ENCODE measurements around the gene BCAR3. TPM values are rescaled to one million over a fixed set of nuclear protein-coding genes. Genes with fewer than 3 reads are reported as not detected.

Gene BCAR3
- 10 to 100 TPM; 26.3 to 48.8 (median 31.9) TPM for total RNA-seq

GRCh38 chr1:93681101-93681988, at the start of gene BCAR3:
BCAR3 (minus strand) TSS chr1:93681837; CDS start chr1:93674930, 6,907 bp downstream.
- peaks cover 20 to 39% (median 32%) of the 10 kb centered on the region in 4 donors for H3K4me1 ChIP-seq
- H3K27me3 ChIP-seq: no peaks in the 10 kb centered on the region
- no peaks in the 10 kb centered on the region for H3K9me3 ChIP-seq
- peak within 1 kb of the TSS; percentile 65 to 88 (median 82) for H3K4me3 ChIP-seq
- DNase-seq (peak; percentile 72 to 95), ATAC-seq (ENCODE audit: low FRiP score in 2 of 2) (peak; percentile 76 to 91)
- peak within 1 kb of the TSS; percentile 90 to 98 (median 92) for H3K27ac ChIP-seq
- WGBS, 2 donors: 2 to 3% methylated on average over 14 to 28 of the region's 105 CpGs
- no peak for TF ChIP-seq EP300 (IDR thresholded peaks at IDR 0.05)
- peak in 1 of 2 donors; percentile 80 for TF ChIP-seq POLR2AphosphoS5 (IDR thresholded peaks at IDR 0.05)
- TF ChIP-seq POLR2A (IDR thresholded peaks at IDR 0.05): peak in 3 of 4 donors; percentile 59 to 82 (median 65)
- peak; percentile 13 to 68 (median 40) for TF ChIP-seq CTCF (IDR thresholded peaks at IDR 0.05)
- no peaks in the 10 kb centered on the region for H3K36me3 ChIP-seq

DNA sequence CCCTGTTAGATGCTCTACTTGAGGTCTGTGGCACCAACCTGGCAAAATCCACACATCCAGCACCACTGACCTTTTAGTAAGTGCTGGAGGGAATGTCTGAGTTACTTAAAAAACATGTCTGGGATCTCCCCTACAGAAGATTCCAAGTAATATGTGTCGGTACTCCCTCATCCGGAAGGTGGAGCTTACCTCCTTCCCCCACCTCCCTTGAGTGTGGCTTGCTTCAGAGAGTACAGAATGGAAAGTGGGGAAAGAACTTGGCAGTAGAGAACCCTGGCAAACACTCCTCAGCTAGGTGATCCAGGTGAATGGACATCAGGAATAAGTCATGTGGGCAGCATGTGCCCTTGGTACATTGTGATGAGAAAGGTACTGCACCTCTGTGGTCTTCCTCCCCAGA, 49.0 kb upstream of the BCAR3 start:
- no peaks in the 10 kb centered on the region for H3K36me3 ChIP-seq
- TF ChIP-seq CTCF (IDR thresholded peaks at IDR 0.05): no peak
- H3K4me3 ChIP-seq: no peak overlapping the region
- ATAC-seq (ENCODE audit: low FRiP score in 2 of 2) (no peak), DNase-seq (peak in 1 of 2 donors; percentile 48)
- H3K27ac ChIP-seq: no peak overlapping the region
- 64 to 66% methylated on average over 2 of the region's 2 CpGs for WGBS, 2 donors
- no peaks in the 10 kb centered on the region for H3K27me3 ChIP-seq
- H3K9me3 ChIP-seq: no peaks in the 10 kb centered on the region
- H3K4me1 ChIP-seq: peaks cover 0 to 9% (median 0%) of the 10 kb centered on the region in 4 donors

DNA sequence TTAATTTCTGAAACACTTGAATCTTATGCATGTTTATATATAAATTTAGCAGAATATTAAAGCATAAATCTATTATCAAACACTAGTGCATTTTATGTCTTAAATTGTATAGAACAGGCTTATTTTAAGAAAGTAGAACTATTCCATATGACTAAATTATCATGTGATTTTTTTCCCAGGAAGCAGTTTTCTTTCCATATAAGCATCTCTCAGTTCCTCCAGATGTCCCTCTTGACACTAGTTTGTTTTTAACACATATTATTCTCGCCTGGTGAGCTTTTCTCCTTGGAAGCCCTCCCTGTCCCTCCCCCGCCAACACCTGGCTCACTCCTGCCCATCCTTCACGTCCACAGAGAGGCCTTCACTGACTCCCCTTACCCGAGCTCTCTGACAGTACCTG, 48.3 kb upstream of the BCAR3 start:
- H3K9me3 ChIP-seq: no peaks in the 10 kb centered on the region
- H3K36me3 ChIP-seq: no peaks in the 10 kb centered on the region
- H3K4me3 ChIP-seq: no peak overlapping the region
- no peaks in the 10 kb centered on the region for H3K27me3 ChIP-seq
- H3K4me1 ChIP-seq: peaks cover 0 to 9% (median 0%) of the 10 kb centered on the region in 4 donors
- no peak for ATAC-seq (ENCODE audit: low FRiP score in 2 of 2)
- no peak overlapping the region for H3K27ac ChIP-seq
- 88 to 89% methylated on average over 4 of the region's 4 CpGs for WGBS, 2 donors
- no peak for DNase-seq
- TF ChIP-seq POLR2A (IDR thresholded peaks at IDR 0.05) (no peak), EP300 (IDR thresholded peaks at IDR 0.05) (no peak), POLR2AphosphoS5 (IDR thresholded peaks at IDR 0.05) (no peak), CTCF (IDR thresholded peaks at IDR 0.05) (no peak)

DNA sequence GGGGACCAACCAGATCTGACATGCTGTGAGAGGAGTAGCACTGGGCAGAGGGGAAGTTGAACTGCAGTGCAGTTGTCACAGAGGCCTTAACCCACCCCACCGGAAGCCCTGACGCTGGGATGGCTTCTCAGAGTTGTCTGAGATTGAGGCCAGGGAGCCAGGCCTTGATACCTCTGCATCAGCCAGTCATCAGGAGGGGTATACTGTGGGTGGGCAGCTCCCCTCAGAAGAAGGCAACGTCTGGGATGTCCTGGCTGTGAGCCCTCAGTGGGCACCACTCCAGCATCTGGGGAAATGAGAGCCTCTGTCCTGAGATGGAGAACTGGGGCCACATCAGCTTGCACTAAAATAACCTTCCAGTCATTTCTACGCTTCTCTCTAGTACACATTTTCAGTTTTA, 47.9 kb upstream of the BCAR3 start:
- no peak for DNase-seq
- peak in 1 of 2 donors; percentile 42 for ATAC-seq (ENCODE audit: low FRiP score in 2 of 2)

More for the DNA sequence above, 47.9 kb upstream of the BCAR3 start:
- TF ChIP-seq CTCF (IDR thresholded peaks at IDR 0.05) (no peak), POLR2A (IDR thresholded peaks at IDR 0.05) (no peak), POLR2AphosphoS5 (IDR thresholded peaks at IDR 0.05) (no peak), EP300 (IDR thresholded peaks at IDR 0.05) (no peak)
- Histone ChIP-seq H3K4me3 (no peak overlapping the region), H3K4me1 (peaks cover 0 to 9% (median 0%) of the 10 kb centered on the region in 4 donors), H3K9me3 (no peaks in the 10 kb centered on the region), H3K27me3 (no peaks in the 10 kb centered on the region), H3K27ac (no peak overlapping the region), H3K36me3 (no peaks in the 10 kb centered on the region)
- WGBS, 2 donors: 74 to 79% methylated on average over 4 of the region's 4 CpGs
